OCI-LY1 (cell line): ENCODE data around the gene PPP2R5C.

Experiments
- EZH2 ChIP-seq: fragments of 200-600 bp; sonication (generic), shearing (Covaris generic); IDR thresholded peaks from 2 replicates; pipeline ENCODE4 v1.8.0; 2017; ENCODE audit warnings: borderline replicate concordance, mixed run types, mild to moderate bottlenecking, antibody characterized with exemption, low read length, moderate library complexity, mixed read lengths
- TF ChIP-seq, protein P1 (sequence below): fragments of 200-600 bp; sonication (generic), shearing (Covaris generic); IDR thresholded peaks from 2 replicates; pipeline ENCODE4 v1.5.1; 2017; ENCODE audit warnings: mild to moderate bottlenecking, antibody characterized with exemption, low read length, moderate library complexity, mixed read lengths

DNA sequence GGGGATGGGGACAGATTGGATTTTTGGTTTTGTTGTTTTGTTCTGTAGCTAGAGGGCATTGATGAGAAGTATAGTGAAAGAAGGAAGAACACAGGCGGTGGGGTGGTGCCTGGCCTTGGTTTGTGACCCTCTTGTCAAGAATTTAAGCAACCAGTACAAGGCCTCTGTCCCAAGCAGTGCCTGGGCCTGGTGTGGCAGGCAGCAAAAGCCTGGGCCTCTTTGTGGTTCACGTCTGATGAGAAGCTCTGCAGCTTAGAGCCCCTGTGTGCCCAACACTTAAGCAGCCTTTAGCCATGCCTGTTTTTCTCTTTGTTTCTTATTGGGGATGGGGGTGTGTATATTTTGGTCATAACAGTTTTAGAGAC, 98.0 kb downstream of the PPP2R5C start:
- TF ChIP-seq, protein P1, sequence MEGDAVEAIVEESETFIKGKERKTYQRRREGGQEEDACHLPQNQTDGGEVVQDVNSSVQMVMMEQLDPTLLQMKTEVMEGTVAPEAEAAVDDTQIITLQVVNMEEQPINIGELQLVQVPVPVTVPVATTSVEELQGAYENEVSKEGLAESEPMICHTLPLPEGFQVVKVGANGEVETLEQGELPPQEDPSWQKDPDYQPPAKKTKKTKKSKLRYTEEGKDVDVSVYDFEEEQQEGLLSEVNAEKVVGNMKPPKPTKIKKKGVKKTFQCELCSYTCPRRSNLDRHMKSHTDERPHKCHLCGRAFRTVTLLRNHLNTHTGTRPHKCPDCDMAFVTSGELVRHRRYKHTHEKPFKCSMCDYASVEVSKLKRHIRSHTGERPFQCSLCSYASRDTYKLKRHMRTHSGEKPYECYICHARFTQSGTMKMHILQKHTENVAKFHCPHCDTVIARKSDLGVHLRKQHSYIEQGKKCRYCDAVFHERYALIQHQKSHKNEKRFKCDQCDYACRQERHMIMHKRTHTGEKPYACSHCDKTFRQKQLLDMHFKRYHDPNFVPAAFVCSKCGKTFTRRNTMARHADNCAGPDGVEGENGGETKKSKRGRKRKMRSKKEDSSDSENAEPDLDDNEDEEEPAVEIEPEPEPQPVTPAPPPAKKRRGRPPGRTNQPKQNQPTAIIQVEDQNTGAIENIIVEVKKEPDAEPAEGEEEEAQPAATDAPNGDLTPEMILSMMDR: no peak
- no peak for TF ChIP-seq EZH2
